PC-3 (cell line): ENCODE data around the gene PSD. TPM values are rescaled to one million over a fixed set of nuclear protein-coding genes. Genes with fewer than 3 reads are reported as not detected.

Experiments
- ATAC-seq: fragments of 200-7000 bp; cut with Tn5 transposase; 2 replicates; pipeline ENCODE4 v1.9.1; 2020; ENCODE audit warnings: mild to moderate bottlenecking, moderate library complexity
- BruUV-seq: library from RNA; stranded (reverse); fragments of 400-500 nt; replicated peaks from 2 replicates; lab custom pipeline; 2021; lab: Mats Ljungman, UMichigan
- CTCF ChIA-PET: fragments of 300-600 bp; sonication (Branson Sonifier 250); formaldehyde crosslinking; loops from one replicate; lab custom pipeline; 2022; ENCODE audit warnings: antibody characterized with exemption; lab: Charles Lee
- POLR2A ChIA-PET: fragments of 300-600 bp; sonication (Branson Sonifier 250); formaldehyde crosslinking; loops from one replicate; lab custom pipeline; 2022; ENCODE audit warnings: antibody characterized with exemption; ENCODE audit not compliant: unreplicated experiment; lab: Charles Lee
- DNase-seq: peaks from one replicate; pipeline ENCODE4 v3.0.0-alpha.2; 2015
- H2AFZ ChIP-seq: fragments of 300-600 bp; sonication (generic); 2 replicates; pipeline ENCODE4 v1.6.0; 2016; ENCODE audit warnings: antibody characterized with exemption, low read length
- H3F3A ChIP-seq: fragments of 300-600 bp; sonication (generic); one replicate; pipeline ENCODE4 v1.6.0; 2017; ENCODE audit warnings: antibody characterized with exemption, low read length, control low read depth, mild to moderate bottlenecking; ENCODE audit not compliant: unreplicated experiment
- H3K27ac ChIP-seq: fragments of 300-600 bp; sonication (generic); 2 replicates; pipeline ENCODE4 v1.5.1; 2016; ENCODE audit warnings: mild to moderate bottlenecking, low read length
- H3K27me3 ChIP-seq: fragments of 300-600 bp; sonication (generic); 2 replicates; pipeline ENCODE4 v1.6.1; 2016; ENCODE audit warnings: low read length, mixed read lengths
- H3K36me3 ChIP-seq: fragments of 300-600 bp; sonication (generic); 2 replicates; pipeline ENCODE4 v1.6.1; 2016; ENCODE audit warnings: low read depth, mixed run types, low read length, mixed read lengths
- H3K4me1 ChIP-seq: fragments of 300-600 bp; sonication (generic); 2 replicates; pipeline ENCODE4 v1.5.1; 2016; ENCODE audit warnings: low read length; ENCODE audit not compliant: insufficient read depth
- H3K4me2 ChIP-seq: fragments of 300-600 bp; sonication (generic); 2 replicates; pipeline ENCODE4 v1.6.0; 2016; ENCODE audit warnings: low read length
- H3K4me3 ChIP-seq: fragments of 300-600 bp; sonication (generic); 2 replicates; pipeline ENCODE4 v1.5.1; 2016; ENCODE audit warnings: mild to moderate bottlenecking, low read length, mixed read lengths
- H3K79me2 ChIP-seq: fragments of 300-600 bp; sonication (generic); 2 replicates; pipeline ENCODE4 v1.6.1; 2017; ENCODE audit warnings: low read length, mixed read lengths
- H3K9ac ChIP-seq: fragments of 300-600 bp; sonication (generic); 2 replicates; pipeline ENCODE4 v1.6.0; 2016; ENCODE audit warnings: mild to moderate bottlenecking, low read length
- H3K9me2 ChIP-seq: fragments of 300-600 bp; sonication (generic); replicated peaks from 2 replicates; pipeline ENCODE4 v1.6.1; 2016; ENCODE audit warnings: mixed run types, low read length, mixed read lengths
- H3K9me3 ChIP-seq: fragments of 300-600 bp; sonication (generic); 2 replicates; pipeline ENCODE4 v1.6.1; 2016; ENCODE audit warnings: low read length, mixed read lengths
- H4K20me1 ChIP-seq: fragments of 300-600 bp; sonication (generic); 2 replicates; pipeline ENCODE4 v1.6.1; 2016; ENCODE audit warnings: low read length, mixed read lengths
- CTCF ChIP-seq: fragments of 300-600 bp; sonication (generic); conservative IDR thresholded peaks from 2 replicates; pipeline ENCODE4 v1.5.1; 2017; ENCODE audit warnings: antibody characterized with exemption, low read depth, mild to moderate bottlenecking, low read length
- EZH2 ChIP-seq: fragments of 300-600 bp; sonication (generic); IDR thresholded peaks from one replicate; pipeline ENCODE4 v1.6.1; 2017; ENCODE audit warnings: antibody characterized with exemption, mild to moderate bottlenecking, low read length; ENCODE audit not compliant: unreplicated experiment
- EZH2phosphoT487 ChIP-seq: fragments of 300-600 bp; sonication (generic); IDR thresholded peaks from 2 replicates; pipeline ENCODE4 v1.6.1; 2018; ENCODE audit warnings: mild to moderate bottlenecking, antibody characterized with exemption, low read length, borderline replicate concordance
- intact Hi-C: fragments of 100-400 bp; cut with micrococcal nuclease; formaldehyde crosslinking; loops from 2 replicates; pipeline ENCODE4 v1.9.0; 2023
- total RNA-seq: library from RNA; depleted of rRNA; stranded (reverse); fragments of >200 nt; gene quantifications from 2 replicates; pipeline ENCODE4 v1.2.3, GENCODE V29; 2014

PSD gene
- total RNA-seq, 1 experiment from 2014 or later: 0.22 TPM

- H3K4me3 ChIP-seq: no peak overlapping the region
- no peaks in the 10 kb centered on the region for H4K20me1 ChIP-seq
- H3K9me3 ChIP-seq: no peaks in the 10 kb centered on the region
- no peak overlapping the region for H3K4me2 ChIP-seq
- intact Hi-C loops: no loop called here
- peak; percentile 33; the same call in 1 of the 2 replicates for TF ChIP-seq CTCF
- TF ChIP-seq EZH2: no peak
- H3K27me3 ChIP-seq: no peaks in the 10 kb centered on the region
- no peaks in the 10 kb centered on the region for H3K9me2 ChIP-seq
- H3K27ac ChIP-seq: no peak overlapping the region
- no peaks in the 10 kb centered on the region for H3K4me1 ChIP-seq
- POLR2A ChIA-PET: no interaction called here
- no peaks in the 10 kb centered on the region for H3K79me2 ChIP-seq
- no peak overlapping the region for H3K9ac ChIP-seq
- BruUV-seq: no TSS peak
- no peak overlapping the region for H2AFZ ChIP-seq
- CTCF ChIA-PET: interaction anchor here (0.6 kb wide), 1 partner anchor 38 kb away, joined by 5 read pairs; no protein-coding TSS in a partner anchor
- peaks cover 3% of the 10 kb centered on the region; the same call in 1 of the 2 replicates for H3K36me3 ChIP-seq
- ATAC-seq (no peak), DNase-seq (no peak)
- H3F3A ChIP-seq: no peaks in the 10 kb centered on the region
Measured at GRCh38 chr10:102384053-102384452, 34.5 kb downstream of the PSD start.

GRCh38 chr10:102382871-102383270 is 35.7 kb downstream of the PSD start:
- ATAC-seq (no peak), DNase-seq (no peak)
- no peak overlapping the region for H2AFZ ChIP-seq
- BruUV-seq: no TSS peak
- no peak for TF ChIP-seq EZH2
- no peak for TF ChIP-seq EZH2phosphoT487
- no peak for TF ChIP-seq CTCF
- peaks cover 3% of the 10 kb centered on the region; the same call in 1 of the 2 replicates for H3K36me3 ChIP-seq
- no peaks in the 10 kb centered on the region for H3K9me3 ChIP-seq
- H3K79me2 ChIP-seq: no peaks in the 10 kb centered on the region
- POLR2A ChIA-PET: no interaction called here
- no peak overlapping the region for H3K27ac ChIP-seq
- no peaks in the 10 kb centered on the region for H3K4me1 ChIP-seq
- H3K4me2 ChIP-seq: no peak overlapping the region
- H3F3A ChIP-seq: no peaks in the 10 kb centered on the region
- no peak overlapping the region for H3K4me3 ChIP-seq
- no peaks in the 10 kb centered on the region for H4K20me1 ChIP-seq
- H3K9me2 ChIP-seq: no peaks in the 10 kb centered on the region
- H3K27me3 ChIP-seq: no peaks in the 10 kb centered on the region
- no peak overlapping the region for H3K9ac ChIP-seq
- CTCF ChIA-PET: no interaction called here
- intact Hi-C loops: no loop called here

GRCh38 chr10:102381983-102382382 is 36.6 kb downstream of the PSD start:
- Histone ChIP-seq H3K9me2 (no peaks in the 10 kb centered on the region), H3F3A (no peaks in the 10 kb centered on the region), H3K4me1 (no peaks in the 10 kb centered on the region), H2AFZ (no peak overlapping the region), H3K27me3 (no peaks in the 10 kb centered on the region), H3K9me3 (no peaks in the 10 kb centered on the region), H3K4me3 (no peak overlapping the region), H3K4me2 (no peak overlapping the region), H3K79me2 (no peaks in the 10 kb centered on the region), H3K36me3 (peaks cover 3% of the 10 kb centered on the region; the same call in 1 of the 2 replicates), H4K20me1 (no peaks in the 10 kb centered on the region), H3K27ac (no peak overlapping the region), H3K9ac (no peak overlapping the region)
- DNase-seq (no peak), ATAC-seq (no peak)
- intact Hi-C loops: no loop called here
- BruUV-seq: no TSS peak
- TF ChIP-seq EZH2: no peak
- TF ChIP-seq CTCF: no peak
- no peak for TF ChIP-seq EZH2phosphoT487
- ChIA-PET CTCF (no interaction called here), POLR2A (no interaction called here)
